Stimulated activated CD4-positive, alpha-beta T cell treated with anti-CD3 and anti-CD28 coated beads, Interleukin-4, amount 100 ng/mL, for 48 hours (primary cell): ENCODE measurements around the gene PREX1.

ENCODE experiments used
- DNase-seq, 2 donors: peaks; one replicate each; pipeline ENCODE4 v3.0.0-alpha.2; 2020; ENCODE audit warnings: low read depth in 2 of 2

PREX1 gene

GRCh38 chr20:48586730-48587129 lies 241.1 kb downstream of the PREX1 start:
- DNase-seq, result no peak

GRCh38 chr20:48585061-48585870 lies 242.5 kb downstream of the PREX1 start:
- no peak for DNase-seq

GRCh38 chr20:48584391-48585060 lies 243.3 kb downstream of the PREX1 start:
- no peak for DNase-seq

GRCh38 chr20:48583801-48584200 lies 244.0 kb downstream of the PREX1 start:
- no peak for DNase-seq

GRCh38 chr20:48583171-48583570 lies 244.6 kb downstream of the PREX1 start:
- DNase-seq, result no peak

GRCh38 chr20:48582673-48582985 lies 245.2 kb downstream of the PREX1 start:
- no peak for DNase-seq

- no peak for DNase-seq
Observed at GRCh38 chr20:48581167-48581566, 246.6 kb downstream of the PREX1 start.

GRCh38 chr20:48578397-48579098 lies 249.3 kb downstream of the PREX1 start:
- no peak for DNase-seq

- DNase-seq, result no peak
Observed at GRCh38 chr20:48577557-48577956, 250.2 kb downstream of the PREX1 start.

- DNase-seq, result no peak
Observed at GRCh38 chr20:48574383-48574782, 253.4 kb downstream of the PREX1 start.
